Myocyte (in vitro differentiated cells): ENCODE data around the gene CNOT4. TPM values are rescaled to one million over a fixed set of nuclear protein-coding genes. Genes with fewer than 3 reads are reported as not detected.
"Not testable (repeated sequence)": the region's sequence is repeated elsewhere in the genome, so short reads cannot be mapped to it uniquely, and the experiment has no call there.

ENCODE experiments used
- DNase-seq: peaks from one replicate; pipeline ENCODE4 v3.0.0-alpha.2; 2012; ENCODE audit warnings: low read depth
- total RNA-seq: library from RNA; depleted of rRNA; stranded (reverse); fragments of >200 nt; gene quantifications from 2 replicates; pipeline ENCODE4 v1.2.3, GENCODE V29; 2014

Gene CNOT4
- total RNA-seq, 1 donor from 2014 or later: 20.7 TPM

GRCh38 chr7:135459076-135459475, 50.8 kb downstream of the CNOT4 start:
- no peak for DNase-seq

- no peak for DNase-seq
These were observed 55.8 kb downstream of the CNOT4 start for GRCh38 chr7:135454060-135454459.

- no peak for DNase-seq
These were observed 60.5 kb downstream of the CNOT4 start for GRCh38 chr7:135449436-135449835.

GRCh38 chr7:135448753-135449152, 61.1 kb downstream of the CNOT4 start:
- no peak for DNase-seq

- peak; percentile 36 for DNase-seq
These were observed 62.2 kb downstream of the CNOT4 start for GRCh38 chr7:135447748-135448147.

- DNase-seq: no peak
These were observed 64.2 kb downstream of the CNOT4 start for GRCh38 chr7:135445690-135446089.

GRCh38 chr7:135445266-135445665, 64.6 kb downstream of the CNOT4 start:
- not testable (repeated sequence) for DNase-seq

- DNase-seq: peak; percentile 42
These were observed 68.1 kb downstream of the CNOT4 start for GRCh38 chr7:135441791-135442190.

GRCh38 chr7:135434047-135434446, 75.9 kb downstream of the CNOT4 start:
- DNase-seq: no peak

- no peak for DNase-seq
These were observed 79.3 kb downstream of the CNOT4 start for GRCh38 chr7:135430626-135431025.

GRCh38 chr7:135428879-135429278, 81.0 kb downstream of the CNOT4 start:
- DNase-seq: no peak

GRCh38 chr7:135428011-135428410, 81.9 kb downstream of the CNOT4 start:
- DNase-seq: no peak

GRCh38 chr7:135427166-135427565, 82.7 kb downstream of the CNOT4 start:
- no peak for DNase-seq

- DNase-seq: no peak
These were observed 84.9 kb downstream of the CNOT4 start for GRCh38 chr7:135425036-135425435.

- no peak for DNase-seq
These were observed 89.1 kb downstream of the CNOT4 start for GRCh38 chr7:135420786-135421185.

- DNase-seq: no peak
These were observed 93.5 kb downstream of the CNOT4 start for GRCh38 chr7:135416431-135416830.

GRCh38 chr7:135414850-135415439, 95.0 kb downstream of the CNOT4 start:
- DNase-seq: peak; percentile 63

GRCh38 chr7:135414208-135414607, 95.7 kb downstream of the CNOT4 start:
- DNase-seq: no peak

- no peak for DNase-seq
These were observed 98.8 kb downstream of the CNOT4 start for GRCh38 chr7:135411098-135411497.

- DNase-seq: no peak
These were observed 99.4 kb downstream of the CNOT4 start for GRCh38 chr7:135410543-135410942.

GRCh38 chr7:135409845-135410542, 99.9 kb downstream of the CNOT4 start:
- DNase-seq: no peak

- DNase-seq: no peak
These were observed 102.0 kb downstream of the CNOT4 start for GRCh38 chr7:135407884-135408283.

- no peak for DNase-seq
These were observed 103.0 kb downstream of the CNOT4 start for GRCh38 chr7:135406918-135407317.
